GM18511 (cell line): ENCODE data around the gene TMEM231.
A peak's percentile ranks its signal among the peaks of the same experiment; 100 is the strongest.
"Not testable (repeated sequence)": the region's sequence is repeated elsewhere in the genome, so short reads cannot be mapped to it uniquely, and the experiment has no call there.

Experiments
- ATAC-seq: cut with Tn5 transposase; IDR thresholded peaks from one replicate; pipeline ENCODE4 v1.9.1; 2021; ENCODE audit warnings: mild to moderate bottlenecking, moderate library complexity; ENCODE audit not compliant: unreplicated experiment

TMEM231 gene

GRCh38 chr16:75534560-75535205 is 21.4 kb downstream of the TMEM231 start:
- ATAC-seq, result no peak

- no peak for ATAC-seq
Observed at GRCh38 chr16:75532791-75533190, 23.3 kb downstream of the TMEM231 start.

GRCh38 chr16:75532142-75532765 is 23.8 kb downstream of the TMEM231 start:
- no peak for ATAC-seq

- no peak for ATAC-seq
Observed at GRCh38 chr16:75529959-75530358, 26.1 kb downstream of the TMEM231 start.

- no peak for ATAC-seq
Observed at GRCh38 chr16:75529056-75529905, 26.8 kb downstream of the TMEM231 start.

GRCh38 chr16:75527825-75528299 is 28.2 kb downstream of the TMEM231 start:
- ATAC-seq, result no peak

GRCh38 chr16:75526032-75526790 is 29.8 kb downstream of the TMEM231 start:
- no peak for ATAC-seq

- no peak for ATAC-seq
Observed at GRCh38 chr16:75519175-75519574, 36.9 kb downstream of the TMEM231 start.

GRCh38 chr16:75516189-75516966 is 39.7 kb downstream of the TMEM231 start:
- ATAC-seq, result peak; percentile 35

GRCh38 chr16:75514296-75514695 is 41.8 kb downstream of the TMEM231 start:
- ATAC-seq, result no peak

GRCh38 chr16:75506574-75506973 is 49.5 kb downstream of the TMEM231 start:
- no peak for ATAC-seq

GRCh38 chr16:75506107-75506506 is 49.9 kb downstream of the TMEM231 start:
- ATAC-seq, result no peak

GRCh38 chr16:75503801-75504200 is 52.3 kb downstream of the TMEM231 start:
- ATAC-seq, result no peak

GRCh38 chr16:75502916-75503605 is 53.0 kb downstream of the TMEM231 start:
- no peak for ATAC-seq

GRCh38 chr16:75501820-75502219 is 54.2 kb downstream of the TMEM231 start:
- not testable (repeated sequence) for ATAC-seq

- ATAC-seq, result no peak
Observed at GRCh38 chr16:75501359-75501758, 54.7 kb downstream of the TMEM231 start.

GRCh38 chr16:75498605-75499322 is 57.3 kb downstream of the TMEM231 start:
- not testable (repeated sequence) for ATAC-seq

GRCh38 chr16:75497558-75497957 is 58.5 kb downstream of the TMEM231 start:
- no peak for ATAC-seq
